IMR-90 (cell line): ENCODE data around the gene GRAMD4.

Experiments
- CEBPB ChIP-seq: IDR thresholded peaks from 2 replicates; pipeline ENCODE4 v1.6.1; 2012; ENCODE audit warnings: low read depth, low read length, improper control_type of control experiment
- CHD1 ChIP-seq: IDR thresholded peaks from 2 replicates; pipeline ENCODE4 v1.6.1; 2012; ENCODE audit warnings: low read depth, low read length, improper control_type of control experiment
- MAFK ChIP-seq: IDR thresholded peaks from 2 replicates; pipeline ENCODE4 v1.6.1; 2012; ENCODE audit warnings: low read depth, low read length, improper control_type of control experiment
- MAZ ChIP-seq: IDR thresholded peaks from 2 replicates; pipeline ENCODE4 v1.6.1; 2012; ENCODE audit warnings: low read depth, mild to moderate bottlenecking, low read length, improper control_type of control experiment, moderate library complexity, borderline replicate concordance
- MXI1 ChIP-seq: IDR thresholded peaks from 2 replicates; pipeline ENCODE4 v1.6.1; 2012; ENCODE audit warnings: low read depth, mild to moderate bottlenecking, low read length, moderate library complexity, borderline replicate concordance
- POLR2A ChIP-seq: IDR thresholded peaks from 2 replicates; pipeline ENCODE4 v1.6.1; 2012; ENCODE audit warnings: mild to moderate bottlenecking, low read depth, low read length
- RAD21 ChIP-seq: IDR thresholded peaks from 2 replicates; pipeline ENCODE4 v1.6.1; 2012; ENCODE audit warnings: low read length, improper control_type of control experiment
- RCOR1 ChIP-seq: IDR thresholded peaks from 2 replicates; pipeline ENCODE4 v1.6.1; 2012; ENCODE audit warnings: mild to moderate bottlenecking, low read length, improper control_type of control experiment; ENCODE audit not compliant: insufficient replicate concordance
- RFX5 ChIP-seq: IDR thresholded peaks from 2 replicates; pipeline ENCODE4 v1.8.0; 2012; ENCODE audit warnings: low read depth, mild to moderate bottlenecking, low read length, moderate library complexity
- SMC3 ChIP-seq: fragments of 150-350 bp; IDR thresholded peaks from 2 replicates; pipeline ENCODE4 v1.6.1; 2016; ENCODE audit warnings: low read depth, mild to moderate bottlenecking, antibody characterized with exemption, low read length, moderate library complexity
- TF ChIP-seq, protein P1 (sequence below): conservative IDR thresholded peaks from 2 replicates; pipeline ENCODE4 v1.5.1; 2012; ENCODE audit warnings: mild to moderate bottlenecking, low read depth, low read length, improper control_type of control experiment
- TF ChIP-seq, protein P2 (sequence below): fragments of 150-350 bp; IDR thresholded peaks from 2 replicates; pipeline ENCODE4 v1.6.1; 2016; ENCODE audit warnings: low read depth, mild to moderate bottlenecking, low read length, moderate library complexity, borderline replicate concordance

DNA sequence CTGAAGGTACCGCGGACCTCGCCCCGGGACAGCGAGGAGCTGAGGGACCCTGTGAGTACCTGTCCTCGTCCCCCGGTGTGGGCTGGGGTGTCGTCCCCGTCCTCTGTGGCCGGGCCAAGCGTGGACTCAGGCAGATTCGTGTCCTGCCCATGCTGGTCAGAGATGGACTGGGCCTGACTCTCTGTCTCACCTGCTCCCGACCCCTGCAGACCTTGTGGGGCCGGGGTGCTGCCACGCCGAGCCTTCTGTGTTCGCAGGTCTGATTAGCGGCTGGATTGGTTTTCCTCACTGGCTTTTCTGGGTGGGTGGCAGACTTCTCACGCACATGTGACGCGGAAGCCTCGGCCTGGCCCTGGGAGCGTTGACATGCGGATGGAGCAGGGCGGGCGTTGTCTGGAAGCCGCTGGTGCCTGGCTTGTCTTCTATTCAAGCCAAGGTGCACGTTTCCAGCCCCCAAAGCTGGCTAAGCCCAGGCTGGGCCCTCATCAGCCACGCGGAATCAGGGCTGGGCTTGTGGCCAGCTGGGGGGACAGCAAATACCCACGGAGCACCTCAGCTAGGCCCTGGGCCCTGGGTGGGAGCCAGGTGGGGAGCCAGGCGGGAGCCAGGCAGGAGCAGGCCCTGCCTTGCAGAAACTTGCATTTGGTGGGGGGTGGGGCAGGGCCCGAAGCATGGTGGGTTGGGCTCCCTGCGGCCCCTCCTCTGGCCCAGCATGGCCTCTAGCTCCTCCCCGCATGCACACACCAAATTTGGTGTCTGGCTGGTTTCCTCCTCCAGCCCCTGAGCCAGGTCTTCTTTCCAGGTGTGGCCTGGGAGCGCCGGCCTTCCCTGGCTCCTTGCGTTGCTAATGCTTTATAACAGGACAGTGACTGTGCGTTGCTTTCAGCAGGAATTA lies 7.0 kb downstream of the GRAMD4 start:
- TF ChIP-seq, protein P1, sequence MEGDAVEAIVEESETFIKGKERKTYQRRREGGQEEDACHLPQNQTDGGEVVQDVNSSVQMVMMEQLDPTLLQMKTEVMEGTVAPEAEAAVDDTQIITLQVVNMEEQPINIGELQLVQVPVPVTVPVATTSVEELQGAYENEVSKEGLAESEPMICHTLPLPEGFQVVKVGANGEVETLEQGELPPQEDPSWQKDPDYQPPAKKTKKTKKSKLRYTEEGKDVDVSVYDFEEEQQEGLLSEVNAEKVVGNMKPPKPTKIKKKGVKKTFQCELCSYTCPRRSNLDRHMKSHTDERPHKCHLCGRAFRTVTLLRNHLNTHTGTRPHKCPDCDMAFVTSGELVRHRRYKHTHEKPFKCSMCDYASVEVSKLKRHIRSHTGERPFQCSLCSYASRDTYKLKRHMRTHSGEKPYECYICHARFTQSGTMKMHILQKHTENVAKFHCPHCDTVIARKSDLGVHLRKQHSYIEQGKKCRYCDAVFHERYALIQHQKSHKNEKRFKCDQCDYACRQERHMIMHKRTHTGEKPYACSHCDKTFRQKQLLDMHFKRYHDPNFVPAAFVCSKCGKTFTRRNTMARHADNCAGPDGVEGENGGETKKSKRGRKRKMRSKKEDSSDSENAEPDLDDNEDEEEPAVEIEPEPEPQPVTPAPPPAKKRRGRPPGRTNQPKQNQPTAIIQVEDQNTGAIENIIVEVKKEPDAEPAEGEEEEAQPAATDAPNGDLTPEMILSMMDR: no peak
- no peak for TF ChIP-seq MAFK
- no peak for TF ChIP-seq POLR2A
- no peak for TF ChIP-seq CHD1
- no peak for TF ChIP-seq RAD21
- no peak for TF ChIP-seq SMC3
- no peak for TF ChIP-seq RFX5
- TF ChIP-seq MXI1: no peak
- TF ChIP-seq, protein P2, sequence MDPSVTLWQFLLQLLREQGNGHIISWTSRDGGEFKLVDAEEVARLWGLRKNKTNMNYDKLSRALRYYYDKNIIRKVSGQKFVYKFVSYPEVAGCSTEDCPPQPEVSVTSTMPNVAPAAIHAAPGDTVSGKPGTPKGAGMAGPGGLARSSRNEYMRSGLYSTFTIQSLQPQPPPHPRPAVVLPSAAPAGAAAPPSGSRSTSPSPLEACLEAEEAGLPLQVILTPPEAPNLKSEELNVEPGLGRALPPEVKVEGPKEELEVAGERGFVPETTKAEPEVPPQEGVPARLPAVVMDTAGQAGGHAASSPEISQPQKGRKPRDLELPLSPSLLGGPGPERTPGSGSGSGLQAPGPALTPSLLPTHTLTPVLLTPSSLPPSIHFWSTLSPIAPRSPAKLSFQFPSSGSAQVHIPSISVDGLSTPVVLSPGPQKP: no peak
- TF ChIP-seq MAZ: no peak
- TF ChIP-seq CEBPB: no peak
- no peak for TF ChIP-seq RCOR1
